PC-9 (cell line): Measurements from ENCODE around the gene ZNF423. TPM values are rescaled to one million over a fixed set of nuclear protein-coding genes. Genes with fewer than 3 reads are reported as not detected.

Source experiments
- BruUV-seq: library from RNA; stranded (reverse); fragments of 400-500 nt; replicated peaks from 2 replicates; lab custom pipeline; 2021; lab: Mats Ljungman, UMichigan
- CTCF ChIA-PET: fragments of 300-600 bp; sonication (Branson Sonifier 250); formaldehyde crosslinking; loops from one replicate; lab custom pipeline; 2022; ENCODE audit warnings: antibody characterized with exemption; lab: Charles Lee
- POLR2A ChIA-PET: fragments of 300-600 bp; sonication (Branson Sonifier 250); formaldehyde crosslinking; loops from one replicate; lab custom pipeline; 2022; ENCODE audit warnings: antibody characterized with exemption; ENCODE audit not compliant: unreplicated experiment; lab: Charles Lee
- DNase-seq, 2 experiments: peaks; one replicate each; pipeline versions ENCODE4 v3.0.0 to v3.0.0-alpha.2; 2015 to 2022; ENCODE audit warnings: mixed read lengths in 1 of 2
- H2AFZ ChIP-seq: fragments of 200-600 bp; sonication (generic); 2 replicates; pipeline ENCODE4 v1.8.1; 2017; ENCODE audit warnings: antibody characterized with exemption
- H3F3A ChIP-seq: fragments of 200-600 bp; sonication (generic); 2 replicates; pipeline ENCODE4 v1.8.1; 2017; ENCODE audit warnings: antibody characterized with exemption, mild to moderate bottlenecking, low read depth; ENCODE audit not compliant: insufficient read depth
- H3K27ac ChIP-seq: fragments of 200-600 bp; sonication (generic); 2 replicates; pipeline ENCODE4 v1.6.1; 2016; ENCODE audit warnings: mixed run types
- H3K27me3 ChIP-seq: fragments of 200-600 bp; sonication (generic); 2 replicates; pipeline ENCODE4 v1.6.1; 2016; ENCODE audit warnings: low read depth, mixed run types; ENCODE audit not compliant: insufficient read depth
- H3K36me3 ChIP-seq: fragments of 200-600 bp; sonication (generic); 2 replicates; pipeline ENCODE4 v1.6.1; 2016; ENCODE audit warnings: low read depth, mixed run types
- H3K4me1 ChIP-seq: fragments of 200-600 bp; sonication (generic); replicated peaks from 2 replicates; pipeline ENCODE4 v1.6.1; 2016; ENCODE audit warnings: mixed run types; ENCODE audit not compliant: insufficient read depth
- H3K4me2 ChIP-seq: fragments of 200-600 bp; sonication (generic); 2 replicates; pipeline ENCODE4 v1.6.1; 2017; ENCODE audit warnings: mixed run types
- H3K4me3 ChIP-seq: fragments of 200-600 bp; sonication (generic); 2 replicates; pipeline ENCODE4 v1.6.1; 2016; ENCODE audit warnings: mixed run types
- H3K79me2 ChIP-seq: fragments of 200-600 bp; sonication (generic); 2 replicates; pipeline ENCODE4 v1.6.1; 2017; ENCODE audit warnings: low read depth, mixed run types
- H3K9me2 ChIP-seq: fragments of 200-600 bp; sonication (generic); 2 replicates; pipeline ENCODE4 v1.8.1; 2017; ENCODE audit warnings: mild to moderate bottlenecking; ENCODE audit not compliant: insufficient read depth
- H3K9me3 ChIP-seq: fragments of 200-600 bp; sonication (generic); 2 replicates; pipeline ENCODE4 v1.8.1; 2016; ENCODE audit warnings: low read depth; ENCODE audit not compliant: insufficient read depth
- H4K20me1 ChIP-seq: fragments of 200-600 bp; sonication (generic); 2 replicates; pipeline ENCODE4 v1.8.1; 2017; ENCODE audit not compliant: insufficient read depth
- CTCF ChIP-seq: fragments of 200-600 bp; sonication (generic); conservative IDR thresholded peaks from 2 replicates; pipeline ENCODE4 v1.6.1; 2017; ENCODE audit warnings: mixed run types, antibody characterized with exemption, mild to moderate bottlenecking, moderate library complexity
- EZH2 ChIP-seq: fragments of 200-600 bp; sonication (generic); IDR thresholded peaks from 2 replicates; pipeline ENCODE4 v1.8.0; 2017; ENCODE audit warnings: antibody characterized with exemption, low read depth
- intact Hi-C: fragments of 100-400 bp; cut with micrococcal nuclease; formaldehyde crosslinking; loops from one replicate; pipeline ENCODE4 v1.10.0; 2022; ENCODE audit not compliant: unreplicated experiment
- total RNA-seq: library from RNA; stranded (reverse); gene quantifications from 2 replicates; pipeline ENCODE4 v1.2.3, GENCODE V29; 2021

Gene ZNF423
- total RNA-seq, 1 experiment from 2014 or later, result not detected

- H3K27ac ChIP-seq, result no peak overlapping the region
- intact Hi-C loops, result no loop called here
- no peak overlapping the region for H3K4me3 ChIP-seq
- DNase-seq, result no peak
- CTCF ChIA-PET, result no interaction called here
- no peaks in the 10 kb centered on the region for H3K36me3 ChIP-seq
- POLR2A ChIA-PET, result no interaction called here
- no peaks in the 10 kb centered on the region for H4K20me1 ChIP-seq
- no peaks in the 10 kb centered on the region for H3F3A ChIP-seq
- no peaks in the 10 kb centered on the region for H3K79me2 ChIP-seq
- no peak overlapping the region for H3K4me2 ChIP-seq
- no TSS peak for BruUV-seq
- H3K27me3 ChIP-seq, result peaks cover 96% of the 10 kb centered on the region
- H2AFZ ChIP-seq, result no peak overlapping the region
- no peaks in the 10 kb centered on the region for H3K9me2 ChIP-seq
- H3K4me1 ChIP-seq, result no peaks in the 10 kb centered on the region
- H3K9me3 ChIP-seq, result no peaks in the 10 kb centered on the region
- TF ChIP-seq CTCF, result no peak
- TF ChIP-seq EZH2, result no peak
Measured at GRCh38 chr16:49866595-49867071, 10.7 kb upstream of the ZNF423 start.

GRCh38 chr16:49862694-49863093 lies 6.8 kb upstream of the ZNF423 start:
- no peaks in the 10 kb centered on the region for H4K20me1 ChIP-seq
- no peak for DNase-seq
- no TSS peak for BruUV-seq
- H3K79me2 ChIP-seq, result no peaks in the 10 kb centered on the region
- H3K4me3 ChIP-seq, result no peak overlapping the region
- no peak overlapping the region for H3K27ac ChIP-seq
- no peaks in the 10 kb centered on the region for H3K36me3 ChIP-seq
- no peaks in the 10 kb centered on the region for H3K4me1 ChIP-seq
- ChIA-PET CTCF (no interaction called here), POLR2A (no interaction called here)
- H3K9me3 ChIP-seq, result no peaks in the 10 kb centered on the region
- H3F3A ChIP-seq, result no peaks in the 10 kb centered on the region
- H3K9me2 ChIP-seq, result no peaks in the 10 kb centered on the region
- intact Hi-C loops, result no loop called here
- TF ChIP-seq CTCF, result no peak
- no peak for TF ChIP-seq EZH2
- no peak overlapping the region for H2AFZ ChIP-seq
- H3K27me3 ChIP-seq, result peaks cover 81% of the 10 kb centered on the region
- no peak overlapping the region for H3K4me2 ChIP-seq

GRCh38 chr16:49861299-49861698 lies 5.4 kb upstream of the ZNF423 start:
- no peaks in the 10 kb centered on the region for H3K9me2 ChIP-seq
- no peak overlapping the region for H3K27ac ChIP-seq
- POLR2A ChIA-PET, result no interaction called here
- BruUV-seq, result no TSS peak
- H2AFZ ChIP-seq, result no peak overlapping the region
- no peaks in the 10 kb centered on the region for H3K4me1 ChIP-seq
- no peaks in the 10 kb centered on the region for H3K79me2 ChIP-seq
- no peak overlapping the region for H3K4me2 ChIP-seq
- DNase-seq, result no peak
- CTCF ChIA-PET, result no interaction called here
- intact Hi-C loops, result no loop called here
- H3K4me3 ChIP-seq, result no peak overlapping the region
- no peaks in the 10 kb centered on the region for H4K20me1 ChIP-seq
- no peaks in the 10 kb centered on the region for H3F3A ChIP-seq
- no peak for TF ChIP-seq EZH2
- TF ChIP-seq CTCF, result no peak
- no peaks in the 10 kb centered on the region for H3K36me3 ChIP-seq
- H3K27me3 ChIP-seq, result peaks cover 73% of the 10 kb centered on the region
- H3K9me3 ChIP-seq, result no peaks in the 10 kb centered on the region
